HG03066 (cell line): Measurements from ENCODE around the gene FAM3D.
A peak's percentile ranks its signal among the peaks of the same experiment; 100 is the strongest.

Source experiments
- ATAC-seq: cut with Tn5 transposase; IDR thresholded peaks from one replicate; pipeline ENCODE4 v1.9.1; 2021; ENCODE audit warnings: low read depth; ENCODE audit not compliant: unreplicated experiment

FAM3D gene

DNA sequence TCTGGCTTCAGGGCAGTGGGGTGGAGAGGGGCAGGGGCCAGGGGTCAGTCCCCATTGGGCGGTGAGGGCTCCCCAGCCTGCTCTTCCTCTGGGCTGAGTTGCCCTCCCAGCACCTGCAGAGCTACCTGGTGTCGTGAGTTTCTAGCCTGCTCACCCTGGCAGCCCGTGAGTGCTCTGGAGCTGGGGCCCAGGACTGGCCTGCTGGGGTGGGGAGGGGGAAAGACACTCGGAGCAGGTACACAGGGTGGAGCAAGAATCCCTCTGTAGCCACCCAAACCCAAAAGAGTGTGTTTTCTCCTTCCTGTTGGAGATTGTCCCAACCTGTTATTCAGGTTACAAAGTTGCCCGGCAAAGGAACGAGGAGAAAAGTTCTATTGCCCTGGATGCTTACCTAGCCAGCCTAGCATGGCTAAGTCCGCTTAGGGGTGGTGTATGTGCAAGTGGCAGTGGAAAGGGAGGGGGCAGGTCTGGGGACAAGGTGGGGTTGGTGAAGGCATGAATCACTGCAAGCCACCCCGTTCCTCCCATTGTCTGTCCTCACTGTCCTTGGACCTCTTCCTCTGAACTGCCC is 8.9 kb downstream of the FAM3D start:
- no peak for ATAC-seq

DNA sequence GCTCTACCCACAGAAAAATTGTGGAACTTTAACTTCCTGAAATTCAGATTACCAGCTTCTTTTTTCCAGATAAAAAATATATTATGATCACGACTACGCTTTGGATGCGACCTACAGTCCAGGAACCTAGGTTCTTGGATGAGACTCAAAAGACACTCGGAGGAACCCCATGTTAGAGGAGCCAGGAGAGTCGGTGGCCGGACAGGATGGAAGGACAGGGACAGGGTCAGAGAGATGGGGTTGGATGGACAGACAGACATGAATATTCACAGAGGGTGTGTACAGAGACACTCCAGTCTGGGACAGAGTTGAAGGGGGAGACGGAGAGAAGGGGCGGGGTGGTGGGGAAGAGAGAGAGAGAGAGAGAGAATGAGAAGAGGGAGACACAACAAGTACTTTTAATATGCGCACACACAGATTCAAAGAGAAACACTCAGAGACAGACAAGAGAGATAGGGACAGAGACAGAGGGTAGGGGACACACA is 9.5 kb downstream of the FAM3D start:
- ATAC-seq, result no peak

DNA sequence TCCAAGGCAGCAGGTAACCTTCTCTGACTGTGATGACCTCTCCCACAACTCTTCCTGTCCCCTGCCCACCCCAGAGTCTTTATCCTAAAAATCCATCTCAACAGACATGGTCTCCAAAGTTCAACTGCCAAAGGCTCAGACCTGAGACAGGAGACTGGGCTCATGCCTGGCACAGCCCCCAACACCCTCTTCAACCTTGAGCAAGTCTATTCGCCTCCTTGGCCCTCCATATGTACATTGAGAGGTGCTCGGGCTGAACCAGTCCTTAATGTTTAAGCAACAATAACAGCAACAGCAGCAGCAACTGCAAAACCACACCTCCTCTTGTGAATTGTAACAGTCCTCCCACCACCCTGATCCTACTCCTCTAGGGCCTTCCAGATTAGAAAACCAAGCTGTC is 9.9 kb downstream of the FAM3D start:
- ATAC-seq, result no peak

DNA sequence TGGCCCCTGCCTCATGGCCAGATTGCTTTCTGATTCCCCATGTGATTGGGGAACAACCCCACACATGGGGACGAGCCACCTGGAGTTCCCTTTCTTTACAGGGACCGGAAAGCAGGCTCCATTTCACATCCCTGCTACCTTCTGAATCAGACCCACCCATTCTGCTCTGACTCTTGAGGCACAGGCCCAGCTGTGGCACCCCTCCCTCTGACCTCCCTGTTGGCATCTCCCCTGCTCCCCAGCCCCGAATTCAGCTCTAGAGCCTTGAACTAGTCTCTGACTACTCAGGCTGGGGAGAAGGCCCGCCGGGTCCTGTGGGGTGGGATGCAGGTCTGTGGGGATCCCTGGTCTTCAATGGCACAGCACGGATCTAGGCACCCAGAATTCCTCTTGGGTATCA is 12.1 kb downstream of the FAM3D start:
- no peak for ATAC-seq

DNA sequence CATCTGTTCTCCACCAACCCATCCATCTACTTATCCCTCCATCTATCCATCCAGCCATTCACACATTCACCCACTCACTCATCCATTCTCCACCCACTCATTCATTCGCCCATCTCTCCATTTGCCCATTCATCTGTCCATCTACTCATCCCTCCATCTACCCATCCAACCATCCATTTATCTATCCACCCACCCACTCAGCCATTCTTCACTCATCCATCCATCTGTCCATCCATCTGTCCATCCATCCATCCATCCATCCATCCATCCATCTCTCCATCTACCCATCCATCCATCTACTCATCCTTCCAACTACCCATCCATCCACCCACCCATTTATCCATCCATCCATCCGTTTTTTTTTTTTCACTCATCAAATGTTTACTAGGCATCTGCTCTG is 13.9 kb downstream of the FAM3D start:
- no peak for ATAC-seq

DNA sequence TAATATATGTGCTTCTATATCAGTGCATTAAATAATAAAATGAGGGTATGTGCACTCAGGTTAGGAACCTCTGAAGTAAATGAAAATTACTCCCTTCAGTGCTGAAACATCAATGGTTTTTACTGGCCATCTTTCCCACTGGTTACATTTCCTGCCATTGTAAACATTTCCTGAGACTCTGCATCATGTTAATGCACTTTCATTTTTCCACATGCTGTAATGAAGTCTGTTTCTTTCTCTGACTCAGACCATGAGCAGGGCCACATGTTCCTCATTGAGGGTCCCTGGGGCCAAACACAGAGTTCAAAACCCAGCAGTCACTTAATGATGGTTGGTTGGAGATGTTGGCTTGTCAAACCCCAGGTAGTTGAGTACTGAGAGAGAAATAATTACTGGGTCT is 15.3 kb downstream of the FAM3D start:
- ATAC-seq, result no peak

DNA sequence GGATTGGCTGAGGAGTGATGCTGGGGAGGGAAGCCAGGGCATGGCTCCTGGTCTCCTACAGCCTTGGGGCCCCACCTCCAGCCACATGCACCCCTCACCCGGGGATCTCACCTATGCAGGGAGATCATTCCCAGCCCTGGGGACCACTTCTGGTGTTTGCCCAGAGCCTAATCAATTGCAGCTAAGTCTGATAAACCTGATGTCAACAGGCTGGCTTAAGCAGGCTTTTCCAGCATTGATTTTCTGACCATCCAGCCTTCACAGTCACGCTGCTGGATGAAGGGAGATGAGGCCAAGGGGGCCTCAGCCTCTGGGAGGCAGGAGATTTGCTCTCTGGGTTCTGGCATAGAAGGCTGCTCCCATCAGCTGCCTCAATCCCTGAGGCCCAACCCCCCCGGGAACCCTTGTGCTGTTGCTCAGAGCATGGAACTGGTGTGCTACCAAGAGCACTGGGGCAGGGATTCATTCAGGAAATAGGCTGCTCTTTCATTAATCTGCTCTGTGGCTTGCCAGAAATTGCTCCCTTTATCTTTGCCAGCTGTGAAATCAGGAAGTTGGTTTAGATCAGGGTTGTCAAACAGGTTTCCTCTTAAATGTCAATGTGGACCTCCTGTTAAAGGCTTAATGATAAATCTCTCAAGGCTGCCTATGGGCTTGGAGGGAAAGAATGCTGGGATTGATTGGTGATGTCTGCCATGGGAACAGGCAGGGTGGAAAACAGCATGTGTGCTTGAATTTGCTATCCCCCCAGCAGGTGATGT is 19.0 kb downstream of the FAM3D start:
- no peak for ATAC-seq

DNA sequence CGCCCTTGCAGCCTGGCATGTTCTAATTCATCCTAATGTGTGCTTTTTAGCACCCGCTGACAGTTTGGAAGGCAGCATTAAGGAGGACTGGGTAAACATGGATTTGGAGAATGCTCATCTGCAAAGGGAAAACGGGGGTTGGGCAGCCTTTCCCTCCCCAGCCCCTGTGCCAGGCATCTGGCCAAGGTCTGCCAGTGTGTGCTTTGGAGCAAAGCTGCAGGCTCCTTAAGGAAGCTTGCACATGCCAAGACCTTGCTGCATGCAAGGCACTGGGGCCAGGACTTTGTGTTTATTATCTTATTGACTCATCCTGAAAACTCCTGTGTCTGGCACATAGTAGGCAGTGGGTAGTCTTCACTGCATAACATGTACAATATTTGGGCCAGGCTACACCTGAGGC is 20.1 kb downstream of the FAM3D start:
- ATAC-seq, result no peak

DNA sequence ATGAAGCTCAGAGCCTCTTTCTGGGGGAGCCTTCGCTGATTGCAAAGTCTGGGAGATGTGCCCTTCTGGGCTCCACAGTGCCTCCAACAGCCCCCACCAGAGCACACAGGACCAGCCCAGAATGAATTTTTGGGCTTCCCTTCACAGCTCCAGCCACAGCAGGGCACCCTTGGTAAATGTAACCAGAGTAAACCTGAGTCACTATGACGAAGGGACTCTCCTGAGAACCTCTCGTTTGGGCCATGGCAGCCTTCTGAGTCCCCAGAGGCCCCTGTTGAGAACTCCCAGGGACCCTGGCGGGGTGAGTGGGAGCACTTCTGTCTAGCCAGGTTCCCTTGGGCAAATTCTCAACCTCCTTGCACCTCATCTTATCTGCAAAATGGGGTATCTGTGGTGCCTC is 20.8 kb downstream of the FAM3D start:
- no peak for ATAC-seq

DNA sequence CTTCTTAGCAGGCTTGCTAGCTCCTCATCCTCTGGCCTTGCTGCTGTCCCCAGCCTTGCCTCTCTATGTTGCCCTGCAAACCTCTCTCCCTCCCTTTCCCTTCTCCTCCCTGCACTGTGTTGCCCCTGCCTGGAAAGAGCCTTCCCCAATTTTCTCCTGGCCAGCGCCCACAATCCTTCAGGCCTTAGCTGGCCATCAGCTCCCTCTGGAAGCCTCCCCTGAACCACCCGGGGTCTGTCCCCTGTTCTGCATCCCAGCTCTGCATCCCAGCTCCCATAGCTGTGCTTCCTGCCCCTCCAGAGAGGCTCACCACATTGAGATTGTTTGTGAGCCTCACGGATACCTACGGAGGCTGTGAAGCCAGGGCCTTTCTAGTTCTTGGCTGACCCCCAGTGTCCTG is 23.7 kb downstream of the FAM3D start:
- no peak for ATAC-seq

DNA sequence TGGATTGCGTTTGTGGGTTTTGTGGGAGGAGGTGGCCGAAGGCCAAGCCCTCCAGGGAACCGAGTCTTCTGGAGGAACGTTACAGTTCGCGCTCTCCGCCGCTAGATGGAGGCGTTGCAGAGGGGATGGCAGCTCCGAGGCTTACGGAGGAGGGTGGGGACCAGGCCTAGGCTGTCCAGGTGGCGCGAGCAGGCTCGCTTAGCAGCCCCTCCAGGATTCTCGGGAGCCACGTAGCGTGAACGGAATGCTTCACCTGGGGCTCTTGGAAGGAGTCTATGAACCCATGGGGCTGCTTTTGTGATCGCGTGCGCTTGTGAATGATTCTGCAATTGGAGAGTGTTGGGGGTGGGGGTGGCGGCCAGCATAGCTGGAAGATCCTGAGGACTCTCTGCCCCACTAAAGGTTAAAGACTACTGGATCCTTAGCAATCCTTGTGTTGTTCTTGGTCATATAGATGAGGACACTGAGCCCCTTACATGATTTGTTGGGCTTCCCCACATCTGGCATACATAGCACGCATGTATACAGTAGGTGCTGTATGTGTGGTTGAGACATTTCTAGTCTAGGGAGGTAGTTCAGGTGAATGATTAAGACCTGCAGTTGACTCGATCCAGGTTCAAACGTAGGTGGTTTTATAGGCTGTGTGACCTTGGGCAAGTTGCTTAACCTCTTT is 25.7 kb downstream of the FAM3D start:
- peak; percentile 91 for ATAC-seq

DNA sequence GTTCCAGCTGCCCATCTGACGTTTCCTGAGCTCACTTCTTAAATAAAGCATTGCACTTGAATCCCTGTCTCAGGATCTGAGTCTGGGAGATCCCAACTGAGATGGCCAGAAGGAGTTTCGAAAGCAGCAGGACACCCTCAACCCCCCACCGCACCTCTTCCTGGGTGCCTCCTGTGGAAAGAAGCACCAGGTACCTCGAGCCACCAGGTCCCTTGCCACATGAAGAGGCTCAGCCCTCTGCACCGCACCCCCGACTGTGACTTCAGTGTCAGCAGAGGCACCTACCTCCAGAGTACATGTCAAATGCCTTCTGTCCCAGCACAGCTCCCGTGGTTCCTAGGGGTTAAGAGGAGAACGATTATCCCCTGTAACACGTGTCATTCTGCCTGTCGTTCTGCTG is 26.7 kb downstream of the FAM3D start:
- no peak for ATAC-seq

DNA sequence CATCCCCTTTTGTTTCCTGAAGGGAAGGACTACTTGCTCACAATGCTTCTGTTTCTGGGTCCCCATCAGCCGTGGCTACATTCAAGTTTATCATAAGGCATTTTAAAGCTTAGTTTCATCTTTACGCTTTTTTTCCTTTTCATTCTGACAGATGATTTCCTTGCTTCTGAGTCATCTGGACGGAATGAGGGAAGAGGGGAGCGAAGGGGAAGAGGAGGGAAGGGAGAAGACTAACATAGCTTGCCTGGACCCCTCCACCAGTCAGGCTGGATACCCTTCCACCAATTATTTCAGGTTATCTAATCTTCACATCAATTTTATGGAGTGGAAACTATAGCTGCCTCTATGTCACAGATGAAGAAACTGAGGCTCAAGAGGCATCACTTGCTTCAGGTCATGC is 27.6 kb downstream of the FAM3D start:
- ATAC-seq, result no peak

DNA sequence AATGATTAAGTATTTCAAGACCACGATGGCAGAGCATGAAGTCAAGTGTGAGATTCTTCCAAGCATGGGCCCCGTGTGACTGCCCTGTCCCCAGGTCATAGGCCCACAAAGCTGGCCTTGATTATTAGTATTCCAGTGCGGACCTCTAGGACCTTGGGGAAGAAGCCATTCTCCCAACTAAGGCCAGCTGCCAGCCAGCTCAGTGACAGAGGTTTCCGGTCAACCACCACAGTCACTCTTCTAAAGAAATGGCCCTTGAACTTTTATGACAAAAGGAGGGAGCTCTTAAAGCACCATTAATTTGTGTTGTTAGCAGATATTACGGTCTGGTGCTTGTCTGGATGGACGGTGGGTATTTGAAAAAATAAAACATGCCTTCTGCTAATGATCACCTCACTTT is 28.0 kb downstream of the FAM3D start:
- ATAC-seq, result no peak

DNA sequence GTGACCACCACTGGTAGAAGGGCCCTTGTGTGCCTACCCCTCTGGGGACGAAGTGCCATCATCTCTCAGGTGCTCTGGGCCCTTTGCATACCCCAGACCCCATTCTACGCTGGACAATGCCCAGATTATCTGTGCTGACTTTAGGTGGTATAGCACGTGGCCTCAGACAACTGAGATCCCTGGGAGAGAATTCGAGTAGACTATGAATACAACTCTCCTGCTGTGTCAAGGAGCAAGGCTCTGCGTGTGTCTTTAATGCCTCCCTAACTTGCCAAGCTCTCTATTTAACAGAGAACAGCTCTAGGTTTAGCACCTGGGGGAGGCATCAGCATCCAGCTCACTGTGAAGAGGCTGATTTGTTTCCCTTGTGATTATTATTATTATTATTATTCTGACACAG is 29.1 kb downstream of the FAM3D start:
- ATAC-seq, result no peak

DNA sequence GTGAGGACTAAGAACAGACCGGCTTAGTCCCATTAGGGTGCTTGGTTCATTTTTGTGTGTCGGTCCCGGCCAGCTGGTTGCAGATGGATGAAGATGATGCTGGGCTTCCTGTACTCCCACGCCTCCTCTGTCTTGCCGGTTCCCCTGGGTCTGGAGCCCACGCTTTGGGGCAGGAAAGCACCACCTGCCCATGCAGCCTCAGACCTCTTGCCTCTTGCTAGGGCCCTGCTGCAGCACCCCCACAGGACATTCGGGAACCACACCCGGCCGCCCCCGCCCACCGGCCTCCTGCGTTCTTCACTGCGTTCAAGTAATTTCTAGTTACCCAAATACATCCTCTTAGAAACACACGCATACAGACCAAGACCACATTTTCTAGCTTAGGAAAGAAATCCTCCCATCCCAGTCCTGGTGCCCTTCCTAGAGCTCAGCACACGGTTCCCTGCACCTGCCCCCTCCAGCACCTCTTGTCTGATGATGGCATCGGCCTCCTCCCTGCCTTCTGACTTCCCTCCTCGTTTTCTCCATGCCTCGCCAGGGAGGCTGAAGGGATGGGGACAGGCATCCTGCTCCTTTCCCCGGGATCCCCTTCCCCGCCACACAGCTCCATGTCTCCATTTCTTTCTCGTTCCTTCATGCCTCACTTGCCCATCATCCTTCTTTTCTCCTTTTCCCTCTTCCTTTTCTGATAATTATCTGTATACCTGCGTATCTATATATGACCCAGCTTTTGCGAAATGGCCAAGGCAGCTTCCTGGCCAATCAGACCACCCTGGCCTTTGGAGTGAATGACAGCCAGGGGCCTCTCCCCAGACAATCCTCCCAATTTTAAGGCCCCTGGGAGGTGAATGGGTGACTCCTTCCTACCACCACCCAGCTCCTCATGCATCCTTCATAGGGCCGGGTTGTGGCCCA is 30.9 kb downstream of the FAM3D start:
- ATAC-seq, result peak; percentile 50

DNA sequence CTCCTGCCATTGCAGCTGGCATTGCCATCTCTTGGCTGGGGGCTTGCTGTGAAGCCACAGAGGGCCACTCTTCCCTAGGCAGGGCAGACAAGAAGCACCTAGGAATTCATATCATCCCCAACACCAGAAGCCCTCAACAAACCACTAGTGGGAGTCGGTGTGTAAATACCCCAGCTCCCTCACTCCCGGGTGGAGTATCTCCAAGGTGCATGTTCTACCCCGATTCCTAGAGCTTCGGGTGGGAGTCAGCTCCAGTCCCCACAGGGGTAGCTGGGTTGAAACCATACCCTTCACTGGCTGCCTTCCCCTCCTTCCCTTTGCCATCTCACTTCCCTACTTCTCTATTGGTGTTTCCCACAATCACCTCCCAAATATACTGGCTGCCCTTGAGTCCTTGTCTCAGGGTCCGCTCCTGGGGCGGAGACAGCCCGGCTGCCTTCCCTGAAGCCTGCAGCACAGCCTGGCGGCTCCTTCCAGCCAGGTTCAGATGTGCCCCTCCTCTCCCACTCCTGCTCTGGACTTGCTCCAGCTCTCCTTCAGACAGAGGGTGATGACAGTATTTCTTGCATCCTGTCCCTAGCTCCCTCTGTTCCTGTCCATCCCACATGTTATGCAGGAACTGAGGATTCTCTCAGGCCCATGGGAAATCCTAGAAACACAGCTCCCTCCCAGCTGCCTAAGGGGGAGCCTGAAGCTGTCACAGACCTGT is 33.3 kb downstream of the FAM3D start:
- ATAC-seq, result no peak

DNA sequence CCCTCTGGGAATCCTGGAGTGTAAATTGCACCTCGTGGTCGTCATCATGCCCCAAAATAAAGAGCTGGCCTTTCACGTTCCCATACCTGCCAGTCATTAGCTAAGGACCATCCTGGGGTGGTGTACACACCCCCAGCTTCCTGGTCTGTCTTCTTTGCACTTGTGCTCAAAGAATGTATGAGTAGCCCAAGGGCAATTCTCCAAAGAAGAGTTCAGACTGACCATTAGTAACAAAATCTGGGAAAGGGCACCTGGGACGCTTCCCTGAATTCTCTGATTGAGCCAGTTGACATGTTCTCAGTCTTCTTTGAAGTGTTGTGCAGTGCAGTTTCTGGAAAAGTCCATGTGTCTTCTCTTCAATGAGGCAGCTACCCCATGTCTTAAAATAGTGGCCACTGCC is 34.8 kb downstream of the FAM3D start:
- no peak for ATAC-seq

DNA sequence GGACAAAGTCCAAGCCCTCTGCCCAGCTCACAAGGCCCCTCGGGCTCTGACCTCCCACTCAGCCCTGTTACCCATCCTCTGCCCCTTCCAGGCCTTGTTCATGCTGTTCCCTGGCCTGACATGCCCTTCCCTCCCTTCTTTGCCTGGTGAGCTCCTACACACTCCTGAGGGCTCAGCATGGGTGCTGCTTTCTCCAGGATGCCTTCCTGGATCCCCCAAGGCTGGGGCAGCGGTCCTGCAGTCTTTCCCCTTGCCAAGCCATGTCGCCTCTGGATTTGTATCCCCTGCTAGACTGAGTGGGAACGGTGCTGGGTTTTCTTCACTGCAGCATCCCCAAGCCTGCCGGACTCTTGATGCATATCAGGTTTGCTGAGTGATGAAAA is 35.9 kb downstream of the FAM3D start:
- ATAC-seq, result no peak

DNA sequence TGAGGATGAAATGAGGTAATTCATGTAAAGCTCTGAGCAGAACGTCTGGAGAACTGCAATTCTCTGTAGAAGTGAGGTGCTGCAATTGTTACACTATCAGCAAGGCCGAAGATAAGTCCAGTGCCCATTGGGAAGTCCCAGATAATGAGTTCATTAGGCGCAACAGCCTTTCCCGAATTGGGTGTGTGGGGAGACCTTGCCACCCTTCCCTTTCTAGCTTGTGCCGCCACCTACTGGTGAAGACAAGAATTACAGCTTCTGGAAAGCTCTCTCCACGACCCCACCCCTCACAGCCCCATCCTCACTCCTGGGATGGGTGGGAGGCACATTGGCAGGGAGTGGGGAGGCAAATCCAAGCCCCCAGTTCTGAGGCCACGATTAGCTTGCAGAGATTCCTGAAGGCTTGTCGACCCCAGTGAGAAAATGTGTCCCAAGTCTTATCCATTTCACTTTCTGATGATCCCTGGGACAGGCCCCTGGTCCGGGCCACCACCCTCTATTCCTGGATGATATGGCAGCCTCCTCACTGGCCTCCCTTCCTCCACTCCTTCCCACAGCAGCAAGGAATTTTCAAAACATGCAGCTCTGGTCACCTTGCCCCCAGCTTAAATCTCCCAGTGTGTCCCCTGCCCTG is 36.4 kb downstream of the FAM3D start:
- ATAC-seq, result peak; percentile 54
